HG03135 (cell line): ENCODE results near the gene NRCAM.

Experiments
- ATAC-seq: cut with Tn5 transposase; IDR thresholded peaks from one replicate; pipeline ENCODE4 v1.9.1; 2021; ENCODE audit warnings: mild to moderate bottlenecking, moderate library complexity; ENCODE audit not compliant: unreplicated experiment

Gene NRCAM

DNA sequence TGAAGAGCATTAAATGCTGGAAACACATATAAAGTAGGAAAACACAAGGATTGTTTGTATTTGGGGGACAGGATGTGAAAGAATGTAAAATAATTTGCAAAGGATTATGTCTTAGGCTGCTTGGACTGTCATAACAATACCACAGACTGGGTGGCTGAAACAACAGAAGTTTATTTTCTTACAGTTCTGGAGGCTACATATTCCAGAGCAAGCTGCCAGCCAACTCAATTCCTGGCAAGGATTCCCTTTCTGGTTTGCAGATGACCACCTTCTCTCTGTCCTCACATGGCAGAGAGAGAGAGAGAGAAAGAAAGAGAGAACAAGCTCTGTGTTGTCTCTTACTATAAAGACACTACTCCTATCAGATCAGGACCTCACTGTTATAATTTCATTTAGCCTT lies 317.3 kb downstream of the NRCAM start:
- no peak for ATAC-seq

GRCh38 chr7:108137993-108138392 lies 318.2 kb downstream of the NRCAM start:
- no peak for ATAC-seq

- ATAC-seq = no peak
Measured at GRCh38 chr7:108137040-108137439, 319.2 kb downstream of the NRCAM start.

DNA sequence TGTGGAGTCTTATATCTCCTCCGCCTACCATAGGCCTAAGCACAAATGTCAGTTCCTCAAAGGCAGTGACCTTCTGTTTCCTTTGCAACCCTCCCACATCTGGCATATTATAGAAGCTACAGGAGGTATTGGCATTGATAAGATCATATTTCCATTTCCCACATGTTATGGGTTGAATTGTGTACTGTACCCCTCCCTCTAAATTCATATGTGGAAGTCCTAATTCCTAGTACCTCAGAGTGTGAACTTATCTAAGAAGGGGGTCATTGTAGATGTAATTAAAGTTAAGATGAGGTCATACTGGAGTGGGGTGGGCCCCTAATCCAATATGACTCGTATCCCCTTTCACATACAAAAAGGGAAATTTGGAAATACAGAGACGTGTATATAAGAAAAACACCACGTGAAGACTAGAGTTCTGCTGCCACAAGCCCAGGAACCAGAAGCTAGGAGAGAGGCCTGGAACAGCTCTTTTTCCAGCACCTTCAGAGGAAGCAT lies 320.0 kb downstream of the NRCAM start:
- ATAC-seq = peak; percentile 27

DNA sequence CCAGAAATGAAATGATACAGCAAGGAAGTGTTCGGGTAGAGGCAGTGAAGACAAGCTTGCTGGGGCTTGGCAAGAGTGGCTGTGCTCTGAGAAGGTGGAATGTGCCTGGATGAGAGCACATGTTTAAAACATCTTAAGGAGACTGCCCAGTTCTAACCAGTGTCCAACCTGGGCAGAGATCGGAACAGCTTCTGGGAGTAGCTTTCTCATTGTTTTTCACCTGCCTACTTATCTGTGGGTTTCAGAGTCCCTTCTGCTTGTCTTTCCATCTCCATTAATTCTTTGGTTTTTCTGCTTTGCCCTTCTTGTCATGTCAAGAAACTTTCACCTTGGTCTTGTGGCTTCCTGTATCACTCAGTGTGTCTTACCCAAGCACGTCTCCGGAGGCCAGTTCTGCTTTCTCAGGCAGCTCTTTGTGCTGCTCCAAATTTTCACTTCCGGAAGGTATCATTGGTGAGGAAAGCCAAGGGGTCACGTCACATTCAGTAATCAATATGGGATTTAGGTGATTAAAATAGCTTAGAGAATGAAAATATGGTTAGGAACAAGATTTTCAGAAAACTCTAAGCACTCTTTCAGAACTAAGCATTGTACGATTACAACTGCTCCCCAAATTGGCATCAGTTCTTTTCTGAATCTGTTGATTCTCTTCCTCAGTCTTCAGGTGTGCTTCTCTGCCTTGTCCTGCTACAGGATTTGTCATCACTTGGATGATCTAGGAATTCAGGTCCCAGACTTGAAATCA lies 320.6 kb downstream of the NRCAM start:
- ATAC-seq = peak; percentile 98

- ATAC-seq = no peak
Measured at GRCh38 chr7:108134486-108134885, 321.8 kb downstream of the NRCAM start.

- ATAC-seq = no peak
Measured at GRCh38 chr7:108132551-108133265, 323.5 kb downstream of the NRCAM start.

DNA sequence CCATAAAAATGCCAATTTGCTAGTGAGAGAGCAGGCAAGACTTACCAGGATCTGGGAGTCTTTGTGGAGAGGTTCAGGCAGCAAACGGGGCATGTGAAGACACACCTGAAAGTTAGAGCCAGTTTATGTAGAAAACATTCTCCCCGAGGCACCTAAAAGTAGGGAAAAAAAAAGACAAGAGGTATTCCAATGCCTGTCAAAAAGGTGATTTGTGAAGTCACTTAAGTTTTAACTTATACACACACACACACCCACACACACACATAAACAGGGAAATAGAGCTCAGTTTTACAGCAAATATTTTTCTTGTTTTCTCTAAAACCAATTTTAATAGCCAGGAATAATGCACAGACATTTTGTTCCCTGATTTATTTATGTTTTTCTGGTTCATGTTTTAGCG lies 326.0 kb downstream of the NRCAM start, which contains the start of gene LAMB4:
TSS of gene LAMB4 (minus strand) at position 101 of the 400 bp plus-strand sequence. CDS start 7,197 bp downstream, outside the sequence.
- ATAC-seq = no peak

DNA sequence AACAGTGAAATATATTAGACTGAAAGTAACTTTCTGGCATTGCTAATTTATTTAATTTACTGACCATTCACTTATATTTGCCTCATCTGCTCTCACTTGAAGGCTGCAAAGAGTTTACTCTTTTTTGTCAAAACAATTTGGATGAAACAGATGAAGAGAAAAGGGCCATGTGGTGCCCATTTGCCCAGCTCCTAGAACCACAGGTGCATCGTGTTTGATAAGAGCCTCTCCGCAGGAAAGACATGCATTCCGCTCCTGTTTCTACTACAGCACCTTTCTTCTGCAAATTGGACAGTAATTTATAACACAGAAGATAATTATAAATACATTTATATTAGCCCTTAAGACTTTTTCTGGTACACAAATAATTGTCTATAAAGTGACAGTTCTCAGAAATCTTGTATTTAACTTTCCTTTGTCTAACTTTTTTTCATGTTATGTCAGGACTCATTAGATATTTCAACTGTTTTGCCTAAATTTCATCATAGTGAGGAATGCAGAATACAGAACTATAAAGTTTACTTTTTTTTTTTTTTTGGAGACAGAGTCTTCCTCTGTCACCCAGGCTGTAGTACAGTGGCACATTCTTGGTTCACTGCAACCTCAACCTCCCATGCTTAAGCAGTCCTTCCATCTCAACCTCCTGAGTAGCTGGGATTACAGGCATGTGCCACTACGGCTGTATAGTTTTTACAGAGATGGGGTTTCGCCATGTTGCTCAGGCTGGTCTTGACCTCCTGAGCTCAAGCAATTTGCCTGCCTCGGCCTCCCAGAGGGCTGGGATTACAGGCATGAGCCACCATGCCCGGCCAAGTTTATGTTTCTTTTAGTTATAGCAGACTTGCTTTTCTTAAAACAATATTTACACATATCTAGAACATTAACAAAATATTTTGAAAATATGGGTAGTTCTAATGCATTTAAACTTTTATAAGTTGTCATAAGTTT lies 326.9 kb downstream of the NRCAM start:
- no peak for ATAC-seq

DNA sequence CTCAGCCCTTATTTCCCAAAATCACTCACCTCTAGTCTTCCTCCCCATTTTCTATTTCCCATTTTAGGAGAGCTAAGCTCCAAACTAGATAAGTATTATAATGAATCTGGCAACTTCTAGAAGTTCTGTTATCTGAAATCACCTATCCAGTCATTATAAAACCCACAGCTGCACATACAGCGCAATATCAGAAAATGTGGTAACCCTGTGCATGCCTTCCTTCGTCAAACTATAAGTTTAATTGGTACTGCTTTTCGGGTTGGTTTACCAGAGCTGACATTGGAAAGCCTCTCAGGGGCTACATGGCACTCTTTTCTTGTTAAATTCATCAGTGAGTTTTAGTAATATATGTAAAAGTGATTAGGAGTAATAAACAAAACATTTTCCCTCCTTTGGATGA lies 327.7 kb downstream of the NRCAM start:
- no peak for ATAC-seq

GRCh38 chr7:108127461-108127860 lies 328.8 kb downstream of the NRCAM start:
- ATAC-seq = no peak

DNA sequence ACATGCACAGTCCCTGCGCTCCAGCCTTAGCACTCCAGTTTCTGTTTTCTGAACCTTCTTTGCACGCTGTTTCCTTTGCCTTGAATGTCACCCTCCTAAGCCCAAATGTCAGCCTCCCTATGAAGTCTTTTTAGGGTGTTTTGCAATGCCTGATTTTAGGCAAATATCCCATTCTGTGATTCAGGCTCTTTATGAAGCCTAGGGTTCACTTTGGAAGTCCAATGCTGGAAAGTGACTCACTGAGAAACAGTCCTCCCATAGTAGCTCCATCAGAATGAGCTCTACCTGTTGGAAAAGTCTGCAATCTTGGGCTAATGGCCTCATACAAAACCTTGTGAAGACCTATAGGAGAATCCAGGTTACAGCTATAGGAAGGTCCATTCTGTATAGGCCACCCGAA lies 331.4 kb downstream of the NRCAM start:
- ATAC-seq = no peak

DNA sequence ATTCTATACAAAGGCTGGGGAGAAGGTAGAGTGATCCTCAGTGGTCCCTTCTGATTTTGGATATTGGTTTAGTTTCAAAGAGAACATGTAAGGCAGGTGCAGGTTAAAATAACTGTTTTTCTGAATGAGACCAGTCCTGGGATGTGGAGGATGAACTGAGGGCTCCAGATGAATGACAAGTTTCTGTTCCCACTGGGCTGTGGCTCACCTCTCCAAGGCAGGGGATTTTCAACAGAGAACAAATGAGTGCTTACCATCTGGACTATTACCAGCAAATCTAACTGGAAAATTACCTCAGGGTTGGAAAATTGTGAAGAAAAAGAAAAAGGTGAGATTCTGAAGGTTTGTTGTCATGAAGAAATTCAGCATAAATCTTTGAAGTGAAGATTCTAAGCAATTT lies 334.1 kb downstream of the NRCAM start:
- ATAC-seq = no peak

DNA sequence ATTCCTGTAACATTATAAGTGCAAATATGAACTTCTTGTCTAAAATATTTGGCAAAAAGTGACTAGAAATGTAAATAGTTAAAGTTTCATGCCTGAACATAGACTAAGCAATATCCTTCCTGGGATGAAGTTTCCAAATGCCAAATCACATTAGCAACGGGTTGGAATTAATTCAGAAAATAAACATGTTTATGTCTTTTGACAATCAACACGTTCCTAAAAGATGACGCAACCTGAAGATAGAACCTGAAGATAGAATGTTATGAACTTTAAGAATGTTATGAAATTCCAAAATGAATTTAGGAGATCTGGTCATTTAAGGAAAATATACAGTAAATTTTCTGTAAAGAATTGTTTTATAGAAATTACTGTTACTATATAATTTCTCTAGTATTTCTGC lies 335.3 kb downstream of the NRCAM start:
- no peak for ATAC-seq

- ATAC-seq = no peak
Measured at GRCh38 chr7:108120196-108120595, 336.0 kb downstream of the NRCAM start.

DNA sequence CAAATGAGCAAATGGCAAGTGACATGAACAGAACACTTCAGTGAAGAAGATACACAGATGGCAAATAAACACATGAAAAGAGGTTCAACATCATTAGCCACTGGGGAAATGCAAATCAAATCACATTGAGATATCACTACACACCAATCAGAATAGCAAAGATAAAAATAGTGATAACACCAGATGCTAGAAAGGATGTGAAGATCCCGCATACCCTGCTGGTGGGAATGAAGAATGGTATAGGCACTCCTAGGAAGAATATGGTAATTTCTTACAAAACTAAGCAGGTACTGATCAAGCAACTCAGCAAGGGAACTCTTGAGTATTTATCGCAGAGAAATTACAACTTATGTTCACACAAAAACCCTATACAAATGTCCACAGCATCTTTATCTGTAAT lies 337.3 kb downstream of the NRCAM start:
- no peak for ATAC-seq

- no peak for ATAC-seq
Measured at GRCh38 chr7:108114117-108114841, 342.0 kb downstream of the NRCAM start.

DNA sequence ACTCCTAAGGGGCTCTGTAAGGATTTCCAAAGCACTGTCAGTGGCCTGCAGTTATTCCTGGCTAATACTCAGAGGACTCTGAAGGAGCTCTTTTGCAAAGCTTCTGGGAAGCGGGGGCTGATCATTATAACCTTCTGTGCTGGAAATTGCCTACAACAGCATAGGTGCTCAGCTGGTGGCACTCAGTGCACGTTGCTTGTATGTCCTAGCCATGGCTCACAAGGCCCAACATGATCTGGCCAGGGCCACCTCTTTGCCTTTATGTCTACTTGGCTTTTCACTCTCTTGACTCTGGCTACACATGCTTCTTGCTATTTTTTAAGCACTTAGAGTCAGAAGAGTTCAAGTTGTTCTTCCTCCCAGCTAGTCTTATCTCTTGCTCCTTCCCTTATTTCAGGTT lies 343.6 kb downstream of the NRCAM start:
- no peak for ATAC-seq

GRCh38 chr7:108109221-108109908 lies 346.9 kb downstream of the NRCAM start:
- no peak for ATAC-seq

GRCh38 chr7:108108131-108108530 lies 348.1 kb downstream of the NRCAM start:
- ATAC-seq = no peak
